ENCODE data around the gene TRAPPC10.

DNA sequence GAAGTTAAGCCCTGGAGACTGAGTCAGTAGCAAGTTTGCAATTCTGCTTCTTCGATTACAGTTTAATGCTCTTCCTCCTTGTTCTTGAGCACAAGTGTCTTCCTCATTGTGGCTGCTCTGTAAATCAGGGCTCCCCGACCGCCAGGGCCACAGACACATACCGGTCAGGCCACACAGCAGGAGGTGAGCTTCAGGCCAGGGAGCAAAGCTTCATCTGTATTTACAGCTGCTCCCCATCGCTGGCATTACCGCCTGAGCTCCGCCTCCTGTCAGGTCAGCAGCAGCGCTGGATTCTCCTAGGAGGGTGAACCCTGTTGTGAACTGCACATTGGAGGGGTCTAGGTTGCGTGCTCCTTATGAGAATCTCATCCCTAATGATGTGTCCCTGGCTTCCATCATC is 1.7 kb upstream of the TRAPPC10 start:
- TF ChIP-seq POLR2A (IDR thresholded peaks at IDR 0.05) = no peak
- TF ChIP-seq, protein P1, sequence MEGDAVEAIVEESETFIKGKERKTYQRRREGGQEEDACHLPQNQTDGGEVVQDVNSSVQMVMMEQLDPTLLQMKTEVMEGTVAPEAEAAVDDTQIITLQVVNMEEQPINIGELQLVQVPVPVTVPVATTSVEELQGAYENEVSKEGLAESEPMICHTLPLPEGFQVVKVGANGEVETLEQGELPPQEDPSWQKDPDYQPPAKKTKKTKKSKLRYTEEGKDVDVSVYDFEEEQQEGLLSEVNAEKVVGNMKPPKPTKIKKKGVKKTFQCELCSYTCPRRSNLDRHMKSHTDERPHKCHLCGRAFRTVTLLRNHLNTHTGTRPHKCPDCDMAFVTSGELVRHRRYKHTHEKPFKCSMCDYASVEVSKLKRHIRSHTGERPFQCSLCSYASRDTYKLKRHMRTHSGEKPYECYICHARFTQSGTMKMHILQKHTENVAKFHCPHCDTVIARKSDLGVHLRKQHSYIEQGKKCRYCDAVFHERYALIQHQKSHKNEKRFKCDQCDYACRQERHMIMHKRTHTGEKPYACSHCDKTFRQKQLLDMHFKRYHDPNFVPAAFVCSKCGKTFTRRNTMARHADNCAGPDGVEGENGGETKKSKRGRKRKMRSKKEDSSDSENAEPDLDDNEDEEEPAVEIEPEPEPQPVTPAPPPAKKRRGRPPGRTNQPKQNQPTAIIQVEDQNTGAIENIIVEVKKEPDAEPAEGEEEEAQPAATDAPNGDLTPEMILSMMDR (IDR thresholded peaks at IDR 0.05) = no peak
- TF ChIP-seq POLR2AphosphoS5 (IDR thresholded peaks at IDR 0.05) = no peak
